Activated CD8-positive, alpha-beta memory T cell treated with anti-CD3 and anti-CD28 coated beads, Interleukin-2, amount 10 ng/mL, durations not matched to agents 7 days and 5 days (primary cell): ENCODE data around the gene AMPD2. TPM values are rescaled to one million over a fixed set of nuclear protein-coding genes. Genes with fewer than 3 reads are reported as not detected.

Source experiments
- ATAC-seq: fragments of 150-1000 bp; cut with Tn5 transposase; one replicate; pipeline ENCODE4 v1.10.0; 2021; ENCODE audit warnings: moderate library complexity
- CTCF ChIA-PET: fragments of 350-600 bp; sonication (Branson Sonifier 250); formaldehyde crosslinking; loops from one replicate; lab custom pipeline; 2021; ENCODE audit warnings: antibody characterized with exemption; lab: Charles Lee
- DNase-seq: peaks from one replicate; pipeline ENCODE4 v3.0.0-alpha.2; 2020
- H3K27ac Mint-ChIP-seq: one replicate; pipeline ENCODE4 v1.8.0; 2021; ENCODE audit warnings: mild to moderate bottlenecking, mixed read lengths
- H3K27me3 Mint-ChIP-seq: one replicate; pipeline ENCODE4 v1.8.0; 2021; ENCODE audit warnings: mixed read lengths
- H3K36me3 Mint-ChIP-seq: one replicate; pipeline ENCODE4 v1.8.0; 2021; ENCODE audit warnings: mild to moderate bottlenecking, mixed read lengths
- H3K4me1 Mint-ChIP-seq: one replicate; pipeline ENCODE4 v1.8.0; 2021; ENCODE audit warnings: mixed read lengths
- H3K4me3 Mint-ChIP-seq: one replicate; pipeline ENCODE4 v1.8.0; 2021; ENCODE audit warnings: mild to moderate bottlenecking, moderate library complexity, mixed read lengths
- H3K9me3 Mint-ChIP-seq: one replicate; pipeline ENCODE4 v1.8.0; 2022; ENCODE audit warnings: low read depth, mixed read lengths
- total RNA-seq, 2 experiments: library from RNA; stranded (reverse); gene quantifications; one replicate each; pipeline ENCODE4 v1.2.3, GENCODE V29; 2021

AMPD2 gene
- total RNA-seq, 2 experiments from 2014 or later: 90.4 to 113 TPM

GRCh38 chr1:109620401-109620791, 759 bp downstream of the AMPD2 start:
- Mint-ChIP-seq H3K27me3 (no peaks in the 10 kb centered on the region), H3K9me3 (no peaks in the 10 kb centered on the region), H3K4me1 (peaks cover 67% of the 10 kb centered on the region), H3K4me3 (peak overlapping the region; percentile 99), H3K27ac (peak overlapping the region; percentile 98), H3K36me3 (peaks cover 1% of the 10 kb centered on the region)
- peak; percentile 53 for DNase-seq
- peak; percentile 4 for ATAC-seq
- CTCF ChIA-PET: interaction anchor here (0.5 to 9.1 kb wide), 9 partner anchors 10 to 364 kb away, joined by 3 to 112 read pairs (median 8); partner anchors contain the start of genes AHCYL1, CYB561D1 and GNAI3

DNA sequence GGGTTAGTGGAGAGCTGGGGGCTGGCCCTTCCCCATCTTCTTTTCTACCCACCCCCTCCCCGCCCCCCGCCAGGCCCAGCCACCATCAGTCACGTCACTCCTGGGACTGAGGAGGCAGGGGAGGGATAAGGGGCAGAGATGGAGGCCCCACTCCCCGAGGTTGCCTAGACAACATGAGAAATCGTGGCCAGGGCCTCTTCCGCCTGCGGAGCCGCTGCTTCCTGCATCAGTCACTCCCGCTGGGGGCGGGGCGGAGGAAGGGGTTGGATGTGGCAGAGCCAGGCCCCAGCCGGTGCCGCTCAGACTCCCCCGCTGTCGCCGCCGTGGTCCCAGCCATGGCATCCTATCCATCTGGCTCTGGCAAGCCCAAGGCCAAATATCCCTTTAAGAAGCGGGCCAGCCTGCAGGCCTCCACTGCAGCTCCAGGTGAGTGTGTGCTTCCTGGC, 1.2 kb downstream of the AMPD2 start:
- Mint-ChIP-seq H3K4me1 (peaks cover 63% of the 10 kb centered on the region), H3K36me3 (peaks cover 1% of the 10 kb centered on the region), H3K27me3 (no peaks in the 10 kb centered on the region), H3K9me3 (no peaks in the 10 kb centered on the region), H3K27ac (peak overlapping the region; percentile 98), H3K4me3 (peak overlapping the region; percentile 99)
- CTCF ChIA-PET: interaction anchor here (0.7 to 9.1 kb wide), 7 partner anchors 10 to 364 kb away, joined by 3 to 112 read pairs (median 9); partner anchors contain the start of genes AHCYL1 and GNAI3
- DNase-seq: peak; percentile 99
- peak; percentile 88 for ATAC-seq

DNA sequence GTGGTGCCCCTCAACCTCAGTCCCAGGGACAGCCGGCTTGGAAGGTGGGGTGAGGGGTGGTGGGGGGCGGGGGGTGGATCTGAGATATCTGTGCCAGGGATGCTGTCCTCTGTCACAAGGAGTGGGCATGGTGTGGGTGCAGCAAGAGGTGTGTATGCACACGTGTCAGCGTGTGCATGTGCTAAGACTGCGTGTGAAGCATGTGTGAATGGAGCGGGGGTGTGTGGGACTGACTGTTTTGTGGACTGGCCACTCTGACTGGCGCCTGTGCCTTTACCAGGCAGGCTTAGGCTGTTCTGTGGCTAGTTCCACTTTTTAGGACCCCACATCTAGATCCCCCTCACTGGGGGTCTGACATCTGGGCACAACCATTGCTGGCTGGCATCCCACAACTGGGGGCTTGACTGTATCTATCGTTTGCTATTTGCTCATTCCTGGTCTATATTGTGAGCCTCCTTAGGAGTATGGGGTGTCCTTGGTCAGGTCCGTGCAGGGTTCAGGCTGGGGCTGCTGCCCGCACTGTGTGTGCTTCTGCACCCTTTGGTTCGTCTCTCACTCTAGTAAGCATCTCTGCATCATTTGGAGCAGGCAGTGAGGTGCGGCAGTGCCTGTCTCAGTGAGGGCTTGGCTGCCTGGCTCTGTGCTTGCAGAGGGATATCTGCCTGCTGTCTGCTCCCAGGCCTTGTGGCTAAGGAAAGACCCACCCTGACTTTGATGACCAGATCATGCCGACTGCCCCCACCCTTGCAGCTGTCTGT, 1.9 kb downstream of the AMPD2 start:
- CTCF ChIA-PET: interaction anchor here (1.0 to 9.1 kb wide), 3 partner anchors 16 to 76 kb away, joined by 3 to 112 read pairs (median 15); no protein-coding TSS in a partner anchor
- H3K27ac Mint-ChIP-seq: peak overlapping the region; percentile 98
- peak; percentile 2 for ATAC-seq
- H3K9me3 Mint-ChIP-seq: no peaks in the 10 kb centered on the region
- peaks cover 1% of the 10 kb centered on the region for H3K36me3 Mint-ChIP-seq
- H3K27me3 Mint-ChIP-seq: no peaks in the 10 kb centered on the region
- peak overlapping the region; percentile 99 for H3K4me3 Mint-ChIP-seq
- peak; percentile 50 for DNase-seq
- peaks cover 56% of the 10 kb centered on the region for H3K4me1 Mint-ChIP-seq

DNA sequence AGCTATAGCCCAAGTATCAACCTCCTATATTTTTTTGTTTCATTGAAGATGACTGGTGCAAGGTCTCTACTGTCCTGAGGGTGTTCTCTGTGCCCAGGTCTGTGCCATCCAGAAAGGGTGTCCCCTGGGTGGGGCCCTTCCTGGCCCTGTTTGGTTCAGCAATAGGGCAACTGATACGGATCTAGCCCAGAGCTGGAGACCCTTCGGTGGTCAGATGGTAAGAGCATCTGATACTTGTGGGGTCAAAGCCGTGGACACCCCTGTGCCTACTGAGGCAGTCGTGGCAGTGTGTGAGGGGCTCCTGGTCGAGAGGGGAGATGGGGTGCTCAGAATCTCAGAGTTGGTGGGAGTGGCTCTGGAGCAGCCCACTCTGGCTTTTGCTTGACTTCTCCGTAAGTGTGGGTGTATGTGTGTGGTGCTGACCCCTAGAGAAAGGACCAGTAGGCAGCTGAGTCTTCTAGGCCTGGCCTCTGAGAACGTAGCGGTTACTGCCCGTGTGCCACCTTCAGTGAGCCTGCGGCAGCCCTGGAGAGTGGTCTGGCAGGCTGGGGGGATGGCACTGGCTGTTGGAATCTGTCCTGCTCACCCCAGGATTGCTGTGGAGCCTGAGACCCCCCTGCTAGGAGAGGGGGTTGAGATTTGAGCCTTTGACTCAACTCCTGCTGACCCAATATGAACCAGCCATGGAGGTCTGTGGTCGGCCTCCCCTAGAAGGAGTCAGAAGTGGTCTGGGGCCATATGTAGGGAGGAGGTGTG, 2.7 kb downstream of the AMPD2 start:
- Mint-ChIP-seq H3K27me3 (no peaks in the 10 kb centered on the region), H3K9me3 (no peaks in the 10 kb centered on the region), H3K4me1 (peaks cover 50% of the 10 kb centered on the region), H3K27ac (peak overlapping the region; percentile 98), H3K4me3 (peak overlapping the region; percentile 99), H3K36me3 (peaks cover 1% of the 10 kb centered on the region)
- peak; percentile 39 for DNase-seq
- ATAC-seq: no peak
- CTCF ChIA-PET: interaction anchor here (1.0 to 9.1 kb wide), 2 partner anchors 15 to 77 kb away, joined by 3 to 112 read pairs; no protein-coding TSS in a partner anchor

DNA sequence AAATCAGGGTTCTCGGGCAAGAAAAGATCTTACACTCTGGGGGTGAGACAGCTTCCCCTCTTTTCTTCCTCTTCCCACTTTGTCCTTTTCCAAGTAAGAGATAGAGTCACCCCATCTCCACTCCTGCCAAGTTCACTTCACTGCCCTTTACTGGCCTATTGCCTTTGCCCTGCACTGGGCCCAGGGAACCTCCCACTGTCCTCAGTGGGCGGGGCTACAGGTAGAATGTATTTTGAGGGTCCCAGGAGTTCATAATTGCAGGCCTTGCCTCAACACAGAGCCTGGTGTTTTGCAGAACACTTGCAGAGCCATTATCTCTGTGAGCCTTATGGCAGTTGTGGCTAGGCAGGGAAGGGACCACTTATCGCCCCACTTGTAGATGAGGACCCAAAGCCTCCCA, 3.3 kb downstream of the AMPD2 start:
- Mint-ChIP-seq H3K9me3 (no peaks in the 10 kb centered on the region), H3K27me3 (no peaks in the 10 kb centered on the region), H3K36me3 (peaks cover 3% of the 10 kb centered on the region), H3K27ac (peak overlapping the region; percentile 79), H3K4me3 (no peak overlapping the region), H3K4me1 (peaks cover 47% of the 10 kb centered on the region)
- CTCF ChIA-PET: interaction anchor here (1.0 to 9.1 kb wide), 3 partner anchors 15 to 77 kb away, joined by 3 to 112 read pairs (median 12); partner anchors contain the start of gene GNAI3
- ATAC-seq: no peak
- DNase-seq: peak; percentile 38

- ATAC-seq: no peak
- H3K27me3 Mint-ChIP-seq: no peaks in the 10 kb centered on the region
- peaks cover 44% of the 10 kb centered on the region for H3K4me1 Mint-ChIP-seq
- peaks cover 9% of the 10 kb centered on the region for H3K36me3 Mint-ChIP-seq
- peak; percentile 37 for DNase-seq
- H3K9me3 Mint-ChIP-seq: no peaks in the 10 kb centered on the region
- peak overlapping the region; percentile 79 for H3K27ac Mint-ChIP-seq
- peak overlapping the region; percentile 9 for H3K4me3 Mint-ChIP-seq
- CTCF ChIA-PET: interaction anchor here (1.1 to 9.1 kb wide), 4 partner anchors 14 to 361 kb away, joined by 3 to 112 read pairs (median 13); partner anchors contain the start of genes AHCYL1 and GNAI3
Measured at GRCh38 chr1:109623601-109624161, 4.0 kb downstream of the AMPD2 start.

GRCh38 chr1:109624201-109625010, 4.8 kb downstream of the AMPD2 start:
- Mint-ChIP-seq H3K27me3 (no peaks in the 10 kb centered on the region), H3K4me1 (peaks cover 37% of the 10 kb centered on the region), H3K27ac (peak overlapping the region; percentile 75), H3K36me3 (peaks cover 11% of the 10 kb centered on the region), H3K9me3 (no peaks in the 10 kb centered on the region), H3K4me3 (no peak overlapping the region)
- ATAC-seq (no peak), DNase-seq (peak; percentile 48)
- CTCF ChIA-PET: interaction anchor here (0.9 to 9.1 kb wide), 7 partner anchors 13 to 360 kb away, joined by 3 to 112 read pairs (median 5); partner anchors contain the start of genes AHCYL1, CYB561D1 and GNAI3

DNA sequence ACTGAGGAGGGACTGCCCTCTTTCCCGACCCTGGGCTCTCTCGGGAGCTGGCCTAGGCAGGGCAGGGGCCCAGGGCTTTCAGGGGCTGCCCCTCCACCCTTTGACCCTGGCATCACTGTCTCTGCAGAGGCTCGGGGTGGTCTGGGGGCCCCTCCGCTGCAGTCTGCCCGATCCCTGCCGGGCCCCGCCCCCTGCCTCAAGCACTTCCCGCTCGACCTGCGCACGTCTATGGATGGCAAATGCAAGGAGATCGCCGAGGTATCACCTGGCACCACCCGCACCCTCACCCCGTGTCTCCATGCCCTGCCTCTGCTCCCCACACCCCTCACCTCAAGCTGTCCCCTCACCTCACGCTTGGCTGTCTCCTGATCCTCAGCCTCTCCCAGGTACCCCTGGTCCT, 5.5 kb downstream of the AMPD2 start:
- DNase-seq: peak; percentile 39
- Mint-ChIP-seq H3K4me3 (no peak overlapping the region), H3K27me3 (no peaks in the 10 kb centered on the region), H3K9me3 (no peaks in the 10 kb centered on the region), H3K36me3 (peaks cover 18% of the 10 kb centered on the region), H3K27ac (no peak overlapping the region), H3K4me1 (peaks cover 35% of the 10 kb centered on the region)
- ATAC-seq: no peak
- CTCF ChIA-PET: interaction anchor here (1.1 to 9.1 kb wide), 5 partner anchors 13 to 131 kb away, joined by 3 to 112 read pairs (median 12); partner anchors contain the start of genes CYB561D1 and GNAI3

DNA sequence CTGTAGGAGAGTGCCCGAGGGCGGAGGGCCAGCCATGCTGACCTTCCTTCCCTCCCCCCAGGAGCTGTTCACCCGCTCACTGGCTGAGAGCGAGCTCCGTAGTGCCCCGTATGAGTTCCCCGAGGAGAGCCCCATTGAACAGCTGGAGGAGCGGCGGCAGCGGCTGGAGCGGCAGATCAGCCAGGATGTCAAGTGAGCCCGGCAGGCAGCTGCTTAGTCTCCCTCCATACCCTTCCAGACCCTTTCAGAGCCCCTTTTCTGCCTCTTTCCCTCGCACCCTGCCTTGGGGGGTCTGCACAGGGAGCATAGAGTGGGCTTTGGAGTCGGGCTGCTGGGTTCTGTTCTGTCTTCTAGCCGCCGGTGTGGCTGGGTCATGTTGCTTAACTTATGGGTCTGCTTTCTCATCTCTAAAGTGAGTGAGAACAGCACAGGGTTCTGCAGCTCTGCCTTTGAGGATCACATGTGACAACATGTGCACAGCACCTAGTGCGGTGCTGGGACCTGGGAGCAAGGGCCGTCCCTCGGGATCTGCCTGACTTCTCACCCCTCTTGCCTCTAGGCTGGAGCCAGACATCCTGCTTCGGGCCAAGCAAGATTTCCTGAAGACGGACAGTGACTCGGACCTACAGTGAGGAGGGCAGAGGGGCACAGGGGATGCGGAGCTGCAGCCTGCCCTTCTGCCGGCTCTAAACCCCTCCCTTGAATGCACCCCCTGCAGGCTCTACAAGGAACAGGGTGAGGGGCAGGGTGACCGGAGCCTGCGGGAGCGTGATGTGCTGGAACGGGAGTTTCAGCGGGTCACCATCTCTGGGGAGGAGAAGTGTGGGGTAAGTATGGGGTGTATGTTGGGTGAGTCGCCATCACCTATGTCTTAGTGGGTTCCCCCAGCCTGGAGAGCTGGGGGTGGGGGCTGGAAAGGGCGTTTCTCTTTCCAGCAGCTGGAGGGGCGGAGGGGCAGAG, 6.2 kb downstream of the AMPD2 start:
- ATAC-seq: no peak
- Mint-ChIP-seq H3K9me3 (no peaks in the 10 kb centered on the region), H3K27me3 (no peaks in the 10 kb centered on the region), H3K4me3 (no peak overlapping the region), H3K27ac (peak overlapping the region; percentile 7), H3K36me3 (peaks cover 18% of the 10 kb centered on the region), H3K4me1 (peaks cover 35% of the 10 kb centered on the region)
- peak; percentile 40 for DNase-seq
- CTCF ChIA-PET: interaction anchor here (1.6 to 9.1 kb wide), 5 partner anchors 12 to 132 kb away, joined by 5 to 112 read pairs (median 12); partner anchors contain the start of genes CYB561D1 and GNAI3

DNA sequence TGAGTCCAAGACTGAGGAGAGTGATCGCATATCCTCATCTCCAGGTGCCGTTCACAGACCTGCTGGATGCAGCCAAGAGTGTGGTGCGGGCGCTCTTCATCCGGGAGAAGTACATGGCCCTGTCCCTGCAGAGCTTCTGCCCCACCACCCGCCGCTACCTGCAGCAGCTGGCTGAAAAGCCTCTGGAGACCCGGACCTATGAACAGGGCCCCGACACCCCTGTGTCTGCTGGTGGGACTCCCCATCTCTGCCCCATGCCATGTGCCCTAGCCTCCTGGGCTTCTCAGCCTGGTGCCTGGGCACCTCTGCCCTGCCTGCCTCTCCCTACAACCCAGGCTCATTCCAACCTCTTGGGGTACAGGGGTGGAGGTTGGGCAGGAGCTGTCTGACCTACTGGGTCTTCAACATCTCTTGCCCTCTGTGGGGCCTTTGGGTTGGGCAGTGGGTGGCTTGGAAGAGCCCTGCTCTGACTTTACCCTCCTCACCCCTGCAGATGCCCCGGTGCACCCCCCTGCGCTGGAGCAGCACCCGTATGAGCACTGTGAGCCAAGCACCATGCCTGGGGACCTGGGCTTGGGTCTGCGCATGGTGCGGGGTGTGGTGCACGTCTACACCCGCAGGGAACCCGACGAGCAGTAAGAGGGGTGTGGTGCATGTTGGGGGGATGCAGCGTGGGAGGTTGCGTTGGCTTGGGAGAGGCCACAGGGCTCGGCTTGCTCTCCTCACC, 7.2 kb downstream of the AMPD2 start:
- H3K4me3 Mint-ChIP-seq: no peak overlapping the region
- H3K27ac Mint-ChIP-seq: no peak overlapping the region
- DNase-seq (peak; percentile 33), ATAC-seq (no peak)
- H3K9me3 Mint-ChIP-seq: no peaks in the 10 kb centered on the region
- CTCF ChIA-PET: interaction anchor here (1.9 to 9.1 kb wide), 3 partner anchors 11 to 83 kb away, joined by 8 to 112 read pairs (median 103); no protein-coding TSS in a partner anchor
- H3K27me3 Mint-ChIP-seq: no peaks in the 10 kb centered on the region
- peaks cover 29% of the 10 kb centered on the region for H3K4me1 Mint-ChIP-seq
- peaks cover 20% of the 10 kb centered on the region for H3K36me3 Mint-ChIP-seq
